Measurements from ENCODE around the gene CST3.

DNA sequence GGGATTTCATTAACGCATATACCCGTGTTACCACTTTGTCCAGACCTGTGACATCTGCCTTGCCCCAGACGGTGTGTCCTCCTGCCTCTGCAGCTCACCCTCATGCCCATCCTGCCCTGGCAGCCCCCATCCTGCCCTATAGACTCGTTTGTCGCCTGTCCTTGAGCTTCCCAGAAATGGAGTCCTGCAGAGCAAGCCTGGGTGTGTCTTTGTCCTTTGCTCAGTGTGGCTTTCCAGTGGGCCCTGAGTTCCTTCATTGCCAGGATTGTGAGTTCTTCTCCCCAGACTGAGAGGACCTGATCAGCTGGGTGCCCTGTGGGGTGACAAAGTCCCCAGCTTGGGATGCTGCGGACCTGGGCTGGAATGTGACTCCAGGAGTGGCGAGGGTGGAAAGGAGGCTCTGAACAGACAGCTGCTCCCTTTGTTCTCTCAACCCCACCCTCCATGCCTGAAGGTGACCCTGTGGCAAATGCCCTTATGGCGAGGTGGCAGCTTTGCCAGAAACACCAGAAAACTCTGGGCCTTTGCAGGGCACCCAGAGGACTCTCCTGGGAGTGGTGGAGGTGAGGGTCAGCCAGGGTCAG is 2.4 kb upstream of the CST3 start:
- no peak for TF ChIP-seq POLR2A (IDR thresholded peaks at IDR 0.05)
- TF ChIP-seq, protein P1, sequence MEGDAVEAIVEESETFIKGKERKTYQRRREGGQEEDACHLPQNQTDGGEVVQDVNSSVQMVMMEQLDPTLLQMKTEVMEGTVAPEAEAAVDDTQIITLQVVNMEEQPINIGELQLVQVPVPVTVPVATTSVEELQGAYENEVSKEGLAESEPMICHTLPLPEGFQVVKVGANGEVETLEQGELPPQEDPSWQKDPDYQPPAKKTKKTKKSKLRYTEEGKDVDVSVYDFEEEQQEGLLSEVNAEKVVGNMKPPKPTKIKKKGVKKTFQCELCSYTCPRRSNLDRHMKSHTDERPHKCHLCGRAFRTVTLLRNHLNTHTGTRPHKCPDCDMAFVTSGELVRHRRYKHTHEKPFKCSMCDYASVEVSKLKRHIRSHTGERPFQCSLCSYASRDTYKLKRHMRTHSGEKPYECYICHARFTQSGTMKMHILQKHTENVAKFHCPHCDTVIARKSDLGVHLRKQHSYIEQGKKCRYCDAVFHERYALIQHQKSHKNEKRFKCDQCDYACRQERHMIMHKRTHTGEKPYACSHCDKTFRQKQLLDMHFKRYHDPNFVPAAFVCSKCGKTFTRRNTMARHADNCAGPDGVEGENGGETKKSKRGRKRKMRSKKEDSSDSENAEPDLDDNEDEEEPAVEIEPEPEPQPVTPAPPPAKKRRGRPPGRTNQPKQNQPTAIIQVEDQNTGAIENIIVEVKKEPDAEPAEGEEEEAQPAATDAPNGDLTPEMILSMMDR (IDR thresholded peaks at IDR 0.05): no peak
